KMS-11 (cell line): ENCODE results near the gene BNIP5.
A peak's percentile ranks its signal among the peaks of the same experiment; 100 is the strongest.

Experiments used
- H2AFZ ChIP-seq: fragments of 200-600 bp; sonication (generic); 2 replicates; pipeline ENCODE4 v1.6.1; 2016; ENCODE audit warnings: antibody characterized with exemption, mixed run types, low read depth
- H3K27ac ChIP-seq: fragments of 200-600 bp; sonication (generic); 2 replicates; pipeline ENCODE4 v1.6.1; 2016; ENCODE audit warnings: mild to moderate bottlenecking, mixed run types
- H3K27me3 ChIP-seq: fragments of 200-600 bp; sonication (generic); 2 replicates; pipeline ENCODE4 v1.6.1; 2017; ENCODE audit warnings: mild to moderate bottlenecking, low read depth, mixed run types, moderate library complexity; ENCODE audit not compliant: insufficient read depth
- H3K36me3 ChIP-seq: fragments of 200-600 bp; sonication (generic); 2 replicates; pipeline ENCODE4 v1.6.1; 2017; ENCODE audit warnings: mild to moderate bottlenecking, mixed run types; ENCODE audit not compliant: insufficient read depth
- H3K4me1 ChIP-seq: fragments of 200-600 bp; sonication (generic); 2 replicates; pipeline ENCODE4 v1.6.1; 2016; ENCODE audit warnings: mild to moderate bottlenecking, low read depth, mixed run types; ENCODE audit not compliant: poor library complexity, severe bottlenecking
- H3K4me2 ChIP-seq: fragments of 200-600 bp; sonication (generic); 2 replicates; pipeline ENCODE4 v1.7.0; 2016; ENCODE audit warnings: mild to moderate bottlenecking, mixed run types
- H3K4me3 ChIP-seq: fragments of 200-600 bp; sonication (generic); IDR thresholded peaks from 2 replicates; pipeline ENCODE4 v1.6.1; 2017; ENCODE audit warnings: low read depth, low read length, mixed read lengths; ENCODE audit not compliant: insufficient read depth
- H3K79me2 ChIP-seq: fragments of 200-600 bp; sonication (generic); 2 replicates; pipeline ENCODE4 v1.6.1; 2016; ENCODE audit warnings: low read depth, mixed run types; ENCODE audit not compliant: insufficient read depth
- H3K9ac ChIP-seq: fragments of 200-600 bp; sonication (generic); 2 replicates; pipeline ENCODE4 v1.6.1; 2016; ENCODE audit warnings: mild to moderate bottlenecking, mixed run types
- H4K20me1 ChIP-seq: fragments of 200-600 bp; sonication (generic); 2 replicates; pipeline ENCODE4 v1.6.1; 2016; ENCODE audit warnings: mild to moderate bottlenecking, mixed run types; ENCODE audit not compliant: insufficient read depth
- CTCF ChIP-seq: fragments of 200-600 bp; sonication (generic); conservative IDR thresholded peaks from 2 replicates; pipeline ENCODE4 v1.6.1; 2017; ENCODE audit warnings: low read depth, mild to moderate bottlenecking, antibody characterized with exemption, low read length, moderate library complexity, mixed read lengths

The BNIP5 gene

GRCh38 chr6:36345681-36346466, 9.2 kb upstream of the BNIP5 start:
- Histone ChIP-seq H3K4me3 (no peak overlapping the region), H3K4me2 (no peak overlapping the region), H3K27me3 (no peaks in the 10 kb centered on the region), H3K9ac (no peak overlapping the region), H4K20me1 (no peaks in the 10 kb centered on the region), H3K27ac (no peak overlapping the region), H3K4me1 (peaks cover 19% of the 10 kb centered on the region), H2AFZ (no peak overlapping the region), H3K36me3 (no peaks in the 10 kb centered on the region), H3K79me2 (no peaks in the 10 kb centered on the region)
- no peak for TF ChIP-seq CTCF

- Histone ChIP-seq H3K9ac (no peak overlapping the region), H3K4me1 (no peaks in the 10 kb centered on the region), H3K4me3 (no peak overlapping the region), H3K27ac (no peak overlapping the region), H2AFZ (no peak overlapping the region), H4K20me1 (no peaks in the 10 kb centered on the region), H3K27me3 (no peaks in the 10 kb centered on the region), H3K36me3 (no peaks in the 10 kb centered on the region), H3K79me2 (no peaks in the 10 kb centered on the region), H3K4me2 (no peak overlapping the region)
- no peak for TF ChIP-seq CTCF
These were observed 6.5 kb upstream of the BNIP5 start for GRCh38 chr6:36343109-36343680.

GRCh38 chr6:36340618-36341454, 4.1 kb upstream of the BNIP5 start:
- Histone ChIP-seq H3K4me2 (no peak overlapping the region), H3K9ac (no peak overlapping the region), H3K36me3 (no peaks in the 10 kb centered on the region), H2AFZ (peak overlapping the region; percentile 71), H3K27ac (no peak overlapping the region), H3K4me1 (peaks cover 8% of the 10 kb centered on the region), H3K79me2 (no peaks in the 10 kb centered on the region), H4K20me1 (no peaks in the 10 kb centered on the region), H3K27me3 (no peaks in the 10 kb centered on the region), H3K4me3 (no peak overlapping the region)
- TF ChIP-seq CTCF: peak; percentile 87

GRCh38 chr6:36340306-36340617, 3.6 kb upstream of the BNIP5 start:
- H3K27me3 ChIP-seq: no peaks in the 10 kb centered on the region
- H3K79me2 ChIP-seq: no peaks in the 10 kb centered on the region
- H3K36me3 ChIP-seq: no peaks in the 10 kb centered on the region
- peaks cover 8% of the 10 kb centered on the region for H3K4me1 ChIP-seq
- no peaks in the 10 kb centered on the region for H4K20me1 ChIP-seq
- H2AFZ ChIP-seq: no peak overlapping the region; the same call in 1 of the 2 replicates
- H3K27ac ChIP-seq: no peak overlapping the region
- no peak overlapping the region for H3K9ac ChIP-seq
- H3K4me2 ChIP-seq: no peak overlapping the region
- no peak overlapping the region for H3K4me3 ChIP-seq
- TF ChIP-seq CTCF: no peak
